NOMO-1 treated with dmso at 0.1 percent for 144 hours (cell line): ENCODE data around the gene GNPAT.

Experiments used
- DNase-seq: peaks from one replicate; lab custom pipeline; 2025; ENCODE audit not compliant: unreplicated experiment; lab: John Stamatoyannopoulos, UW

Gene GNPAT

DNA sequence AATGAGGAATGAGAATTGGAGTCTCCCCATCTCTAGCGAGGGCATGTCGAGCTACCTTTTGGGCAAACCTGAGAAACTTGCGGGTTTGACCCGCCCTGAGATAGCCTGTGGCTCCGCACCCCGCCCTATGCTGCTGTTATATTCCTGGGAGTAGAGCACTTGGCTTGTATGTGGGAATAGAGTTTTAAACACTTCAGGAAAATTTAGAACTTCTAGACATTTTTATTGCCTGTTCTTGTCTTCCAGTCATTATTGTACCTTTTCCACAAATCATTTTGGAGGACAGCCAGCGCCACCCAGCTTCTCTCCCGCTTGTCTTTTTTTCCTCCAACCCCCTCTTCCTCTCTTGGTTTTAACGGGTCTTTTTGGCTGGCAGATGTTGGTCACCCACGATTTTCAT, 738 bp downstream of the GNPAT start:
- peak; percentile 4 for DNase-seq

DNA sequence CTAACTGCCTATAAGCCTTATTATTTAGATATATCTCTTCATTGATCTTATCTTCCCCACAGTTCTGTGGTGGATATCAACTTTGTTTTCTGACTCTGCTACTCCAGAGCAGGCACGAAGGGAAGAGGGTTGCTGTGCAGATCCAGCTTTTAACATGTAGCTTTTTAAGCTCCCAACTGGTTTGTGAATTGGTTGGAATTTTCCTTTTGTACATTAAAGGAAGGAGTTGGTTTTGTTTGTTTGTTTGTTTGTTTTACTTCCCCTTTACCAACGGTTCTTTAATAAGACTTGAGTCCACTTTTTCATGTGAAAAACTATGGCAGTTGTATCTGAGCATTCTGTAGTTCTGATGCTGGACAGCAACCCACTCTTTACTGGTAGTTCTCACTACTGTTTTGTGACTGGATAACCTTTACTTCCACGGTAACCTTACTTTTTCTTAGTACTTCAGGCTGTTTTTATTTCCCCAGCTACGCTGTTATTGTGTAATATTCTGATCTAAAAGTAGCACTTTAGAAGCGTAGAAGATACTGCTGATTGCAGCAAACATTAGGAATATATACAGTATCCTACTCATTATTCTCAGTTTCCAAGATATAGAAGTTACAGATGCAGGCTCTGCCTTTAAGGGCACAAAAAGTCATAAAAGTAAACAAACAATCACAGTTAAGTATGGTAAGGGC, 1.6 kb downstream of the GNPAT start:
- no peak for DNase-seq

DNA sequence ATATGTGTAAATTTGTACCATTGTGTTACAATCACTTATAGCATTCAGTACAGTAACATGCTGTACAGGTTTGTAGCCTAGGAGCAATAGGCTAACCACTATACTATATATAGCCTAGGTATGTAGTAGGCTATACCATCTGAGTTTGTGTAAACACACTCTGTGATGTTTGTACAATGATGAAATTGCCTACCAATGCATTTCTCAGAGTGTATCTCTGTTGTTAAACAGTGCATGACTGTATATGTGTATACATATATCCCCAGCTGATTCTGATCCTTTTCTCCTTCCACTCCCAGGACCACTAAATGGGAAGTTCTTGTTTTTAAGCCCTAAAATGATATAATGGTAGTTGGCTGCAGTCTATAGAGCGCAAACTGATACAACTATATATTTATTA, 7.8 kb downstream of the GNPAT start:
- DNase-seq, result no peak

DNA sequence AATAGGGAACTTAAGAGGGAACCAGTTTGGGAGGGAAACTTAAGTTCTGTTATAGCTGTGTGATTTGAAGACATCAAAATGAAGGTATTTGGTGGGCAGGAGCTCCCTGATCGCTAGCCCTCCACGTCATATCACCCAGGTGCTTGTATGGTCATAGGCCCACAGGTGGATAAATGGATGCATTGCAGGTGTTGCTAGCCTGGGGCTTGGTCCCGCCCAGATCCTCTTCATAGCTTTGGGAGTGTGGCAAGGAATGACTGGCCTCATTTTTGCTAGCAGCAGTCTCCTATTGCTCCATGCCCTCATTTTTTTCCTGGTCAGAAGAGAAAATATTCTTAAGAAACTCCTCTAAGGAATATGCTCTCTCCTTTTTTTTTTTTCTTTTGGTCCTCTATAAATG, 11.3 kb downstream of the GNPAT start:
- DNase-seq, result no peak

DNA sequence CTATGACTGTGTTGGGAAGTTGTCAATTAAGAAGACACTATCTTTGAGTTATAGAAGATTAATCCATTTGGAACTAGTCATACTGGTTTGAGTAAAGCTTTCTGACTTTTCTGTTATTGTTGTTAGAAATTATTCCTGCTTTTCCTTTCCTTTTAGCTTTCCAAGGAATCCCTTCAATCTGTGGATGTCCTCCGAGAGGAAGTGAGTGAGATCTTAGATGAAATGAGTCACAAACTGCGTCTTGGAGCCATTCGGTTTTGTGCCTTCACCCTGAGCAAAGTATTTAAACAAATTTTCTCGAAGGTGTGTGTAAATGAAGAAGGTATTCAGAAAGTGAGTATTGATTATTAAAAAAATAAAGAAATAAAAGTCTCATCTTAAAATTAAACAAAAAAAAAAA, 19.3 kb downstream of the GNPAT start:
- DNase-seq, result no peak

DNA sequence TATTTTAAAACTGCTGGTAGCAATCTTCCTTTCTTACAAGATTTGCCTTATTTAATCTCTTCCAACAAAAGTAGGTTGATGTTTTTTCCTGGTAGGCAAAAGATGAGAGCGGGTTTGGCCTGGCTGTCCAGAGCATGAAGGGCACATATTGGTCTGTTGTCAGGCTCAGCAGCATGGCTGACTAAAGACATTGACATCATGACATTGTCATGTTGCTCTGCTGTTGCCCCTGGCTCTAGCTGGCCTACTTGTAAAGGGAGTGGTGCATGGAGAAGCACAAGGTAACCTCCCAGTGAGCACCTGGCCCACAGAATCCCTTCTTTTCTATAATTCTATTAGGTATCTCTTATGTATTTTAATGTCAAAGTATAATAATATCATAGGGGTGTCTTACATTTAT, 23.6 kb downstream of the GNPAT start:
- DNase-seq, result no peak

DNA sequence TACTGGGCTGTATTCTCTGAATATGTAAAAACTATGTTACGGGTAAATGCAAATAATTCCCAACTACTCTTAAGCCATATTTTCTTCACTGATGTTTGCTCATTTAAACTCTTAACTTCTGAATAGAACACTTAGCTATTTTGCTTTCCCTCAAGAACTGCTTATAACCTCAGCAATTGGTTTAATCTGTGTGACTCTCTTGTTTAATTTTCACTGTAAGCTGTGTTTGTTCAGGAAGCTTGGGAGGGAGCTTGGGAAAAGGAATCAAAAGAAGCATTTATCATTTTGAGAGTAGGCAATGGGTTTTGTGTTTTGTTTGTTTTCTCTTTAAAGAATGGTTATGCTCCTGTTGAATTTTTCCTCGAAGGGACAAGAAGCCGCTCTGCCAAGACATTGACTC, 24.4 kb downstream of the GNPAT start:
- DNase-seq, result no peak

DNA sequence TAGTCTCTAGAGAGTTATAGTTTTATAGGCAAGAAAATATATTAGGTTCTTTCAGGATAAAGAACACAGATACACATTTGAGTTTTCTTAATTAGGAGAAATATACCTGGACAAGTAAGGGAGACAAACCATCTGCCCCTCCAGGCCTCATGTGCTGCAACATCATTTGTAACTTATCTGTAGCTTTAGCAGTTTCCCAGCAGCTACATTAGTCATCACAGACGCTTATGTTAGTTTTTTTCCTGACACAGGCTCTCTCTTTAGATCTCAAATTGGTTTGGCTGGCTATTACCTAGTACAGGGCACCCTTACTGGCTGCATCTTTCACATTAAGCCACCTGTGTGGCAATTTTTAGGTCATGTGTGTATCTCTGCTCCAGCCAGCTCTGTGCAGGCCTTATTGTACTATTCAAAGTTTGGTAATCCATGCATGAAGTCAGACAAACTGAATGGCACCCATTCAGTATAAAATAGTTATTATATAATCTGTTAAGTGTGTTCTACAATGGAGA, 25.9 kb downstream of the GNPAT start:
- DNase-seq, result no peak

DNA sequence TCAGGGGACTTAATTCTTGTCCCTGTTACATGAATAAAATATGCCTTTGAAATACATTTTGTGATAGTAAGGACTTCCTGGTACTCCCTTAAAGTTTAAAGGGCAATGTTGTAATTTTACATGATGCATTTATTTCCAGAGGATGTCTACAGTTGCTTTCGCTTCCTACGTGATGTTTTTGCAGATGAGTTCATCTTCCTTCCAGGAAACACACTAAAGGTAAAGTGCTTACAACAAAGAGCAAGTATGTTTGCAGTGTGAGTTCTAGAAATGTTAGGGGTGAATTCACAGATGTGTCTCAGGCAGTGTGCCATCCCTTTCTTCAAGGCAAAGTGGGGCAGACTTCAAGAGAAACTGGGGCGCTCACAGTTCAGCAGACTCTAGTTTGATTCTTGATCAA, 31.2 kb downstream of the GNPAT start:
- no peak for DNase-seq

DNA sequence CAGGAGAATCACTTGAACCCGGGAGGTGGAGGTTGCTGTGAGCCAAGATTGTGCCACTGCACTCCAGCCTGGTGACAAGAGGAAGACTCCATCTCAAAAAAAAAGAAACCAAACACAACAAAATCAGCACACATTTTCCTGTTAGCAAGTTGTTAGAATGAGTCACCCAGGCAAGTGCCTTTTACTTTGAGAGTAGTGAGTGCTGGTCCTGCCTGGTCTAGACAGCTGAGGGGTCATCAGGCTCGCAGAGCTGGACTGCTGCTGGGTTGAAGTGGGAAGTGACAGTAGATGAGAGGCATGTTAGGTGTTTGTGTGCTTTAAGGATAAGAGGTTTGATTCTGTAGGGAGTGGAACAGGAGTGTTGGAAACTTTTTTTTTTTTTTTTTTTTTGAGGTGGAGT, 31.9 kb downstream of the GNPAT start:
- DNase-seq, result no peak

DNA sequence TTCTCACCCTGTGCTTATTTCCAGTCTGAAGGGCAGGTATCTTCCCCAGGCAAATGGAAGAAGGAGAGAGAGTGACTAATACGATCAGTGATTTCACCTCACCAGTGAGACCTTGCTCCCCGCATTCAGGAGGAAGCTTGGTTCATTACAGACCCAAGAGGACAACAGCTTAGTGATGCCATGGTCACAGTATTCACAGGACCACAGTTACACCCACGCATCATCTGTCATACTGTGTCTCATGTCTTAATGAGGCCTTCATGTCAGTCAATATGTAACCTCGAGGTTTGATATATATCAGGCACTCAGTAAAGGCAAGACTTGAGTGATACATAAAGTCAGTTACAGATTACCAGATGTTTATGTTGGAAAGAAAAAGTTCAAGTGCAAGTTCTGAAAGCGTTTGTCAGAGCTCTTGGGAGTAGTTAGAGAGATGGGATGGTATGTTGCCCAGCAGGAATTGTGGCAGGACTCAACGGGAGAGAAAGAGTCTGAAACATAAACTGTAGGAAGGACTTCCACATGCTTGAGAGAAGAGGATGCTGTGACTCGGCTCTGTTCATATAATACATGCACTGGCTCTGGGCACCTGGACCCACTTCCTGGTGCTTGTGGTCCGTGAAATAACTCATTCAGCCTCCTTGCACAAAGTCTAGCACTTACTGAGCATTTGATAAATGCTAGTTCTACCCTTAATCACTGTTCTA, 33.3 kb downstream of the GNPAT start:
- DNase-seq, result no peak

DNA sequence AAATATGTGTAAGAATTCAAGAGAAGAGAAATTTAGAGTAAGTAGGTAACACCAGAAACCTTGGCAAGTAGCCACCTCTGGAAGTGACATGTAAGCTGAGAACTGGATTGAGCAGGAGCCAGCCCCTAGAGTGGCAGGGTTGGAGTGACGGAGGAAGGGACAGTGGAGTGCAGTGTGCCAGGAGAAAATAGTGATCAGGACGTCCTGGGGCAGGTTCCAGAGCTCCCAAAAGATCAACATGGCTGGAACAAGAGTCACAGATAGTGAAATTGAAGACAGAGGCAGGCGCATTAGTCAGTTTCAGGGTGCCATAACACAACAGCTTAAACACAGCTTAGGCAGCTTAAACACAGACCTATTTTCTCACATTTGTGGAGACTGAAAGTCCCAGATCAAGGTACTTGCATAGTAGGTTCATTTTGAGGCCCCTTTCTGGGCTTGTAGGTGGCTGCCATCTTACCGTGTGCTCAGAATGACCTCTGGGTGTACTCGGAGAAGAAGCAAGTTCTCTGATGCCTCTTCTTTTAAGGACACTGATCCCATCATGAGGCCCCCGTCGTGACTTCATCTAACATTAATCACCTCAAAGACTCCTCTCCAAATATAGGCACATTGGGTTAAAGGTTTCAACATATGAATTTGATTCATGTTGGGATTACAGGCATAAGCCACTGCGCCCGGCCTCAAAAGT, 37.2 kb downstream of the GNPAT start:
- DNase-seq, result no peak

DNA sequence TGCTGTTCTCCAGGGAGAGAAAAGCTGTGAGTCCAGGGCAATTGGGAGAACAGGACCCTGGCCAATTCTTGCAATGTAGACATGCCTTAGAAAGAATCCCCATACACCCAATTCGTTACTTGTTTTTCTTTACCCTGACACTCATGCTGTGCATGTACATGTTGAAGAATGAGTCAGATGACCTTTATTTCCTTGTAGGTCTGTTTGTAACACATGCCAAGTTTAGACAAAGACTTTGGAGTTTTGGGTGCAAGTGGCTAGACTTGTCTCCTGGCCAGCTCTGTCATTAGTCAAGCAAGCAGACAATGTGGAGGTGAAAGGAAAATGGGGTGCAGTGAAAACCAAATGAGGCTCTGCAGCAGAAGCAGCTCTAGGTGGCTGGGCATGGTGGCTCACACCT, 38.1 kb downstream of the GNPAT start:
- no peak for DNase-seq

DNA sequence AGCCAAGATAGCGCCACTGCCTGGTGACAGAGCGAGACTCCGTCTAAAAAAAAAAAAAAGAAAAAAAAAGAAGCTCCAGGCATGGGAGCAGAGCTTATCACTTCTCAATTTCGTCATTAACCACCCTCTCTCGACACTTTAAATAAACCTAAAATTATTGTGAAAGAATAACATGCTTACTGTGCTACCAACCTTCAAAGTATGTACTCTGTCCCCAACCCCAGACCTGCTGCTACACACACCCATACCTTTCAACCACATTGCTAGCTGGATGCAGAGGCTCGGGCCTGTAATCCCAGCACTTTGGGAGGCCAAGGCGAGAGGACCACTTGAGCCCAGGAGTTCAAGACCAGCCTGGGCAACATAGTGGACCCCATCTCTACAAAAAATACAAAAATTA, 38.7 kb downstream of the GNPAT start:
- no peak for DNase-seq

DNA sequence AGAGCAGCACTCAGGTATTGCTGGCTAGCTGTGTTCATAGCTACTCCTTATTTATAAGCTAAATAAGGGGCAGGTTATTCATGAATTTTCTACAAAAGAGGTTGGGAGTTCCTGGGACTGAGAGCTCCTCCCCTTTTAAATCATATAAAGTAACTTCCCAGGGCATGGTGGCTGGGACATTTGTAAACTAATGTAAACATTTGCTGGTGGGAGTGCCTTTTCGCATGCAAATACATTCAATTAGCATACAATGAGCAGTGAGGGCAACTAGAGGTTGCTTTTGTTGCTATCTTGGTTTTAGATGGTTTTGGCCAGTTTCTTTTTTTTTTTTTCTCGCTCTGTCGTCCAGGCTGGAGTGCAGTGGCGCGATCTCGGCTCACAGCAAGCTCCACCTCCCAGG, 43.4 kb downstream of the GNPAT start:
- no peak for DNase-seq

DNA sequence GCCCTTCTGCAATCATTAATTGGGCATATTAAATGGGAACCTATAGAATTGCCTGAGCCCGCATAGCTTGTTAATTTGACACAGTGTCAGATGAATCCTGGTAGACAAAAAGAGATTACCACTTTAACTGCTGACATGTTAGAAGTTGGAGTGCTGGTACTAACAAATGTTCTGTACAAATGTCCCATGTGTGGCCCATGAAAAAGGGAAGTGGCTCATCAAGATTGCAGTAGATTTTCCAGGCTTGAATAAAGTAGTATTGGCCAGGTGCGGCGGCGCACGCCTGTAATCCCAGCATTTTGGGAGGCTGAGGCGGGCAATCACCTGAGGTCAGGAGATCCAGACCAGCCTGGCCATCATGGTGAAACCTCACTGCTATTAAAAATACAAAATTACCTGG, 45.6 kb downstream of the GNPAT start:
- DNase-seq, result no peak

DNA sequence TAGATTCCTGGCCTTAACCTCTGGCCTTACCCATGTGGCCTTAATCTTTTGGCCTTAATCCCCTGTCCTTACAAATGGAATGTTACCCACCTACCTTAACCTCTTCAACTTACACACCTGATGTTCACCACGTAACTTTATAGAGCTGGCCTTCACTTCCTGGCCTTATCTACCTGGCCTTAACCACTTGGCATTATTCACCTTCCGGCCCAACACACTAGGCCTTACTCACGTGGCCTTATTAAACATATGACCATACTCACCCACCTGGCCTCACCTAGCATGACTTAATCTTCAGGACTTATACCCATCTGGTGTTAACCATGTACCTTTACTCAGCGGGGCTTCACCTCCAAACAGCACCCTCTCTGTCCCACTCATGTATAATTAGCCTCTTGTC, 54.9 kb downstream of the GNPAT start:
- DNase-seq, result no peak

DNA sequence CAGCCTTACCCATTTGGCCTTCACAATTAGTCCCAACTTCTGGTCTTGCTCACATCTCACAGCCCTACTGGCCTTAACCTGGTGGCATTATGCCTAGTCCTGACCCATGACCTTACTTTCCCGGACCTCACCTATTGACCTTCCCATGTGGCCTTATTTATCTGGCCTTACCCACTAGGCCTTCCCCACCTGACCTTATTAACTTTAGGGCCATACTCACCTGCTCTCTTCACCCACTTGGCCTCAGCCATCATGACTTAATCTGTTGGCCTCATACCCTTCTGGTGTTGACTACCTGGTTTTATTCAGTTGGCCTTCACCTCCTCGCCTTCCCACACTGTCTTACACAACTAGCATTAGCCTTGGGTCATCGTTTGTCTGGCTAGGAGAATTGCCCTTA, 61.0 kb downstream of the GNPAT start:
- DNase-seq, result no peak

DNA sequence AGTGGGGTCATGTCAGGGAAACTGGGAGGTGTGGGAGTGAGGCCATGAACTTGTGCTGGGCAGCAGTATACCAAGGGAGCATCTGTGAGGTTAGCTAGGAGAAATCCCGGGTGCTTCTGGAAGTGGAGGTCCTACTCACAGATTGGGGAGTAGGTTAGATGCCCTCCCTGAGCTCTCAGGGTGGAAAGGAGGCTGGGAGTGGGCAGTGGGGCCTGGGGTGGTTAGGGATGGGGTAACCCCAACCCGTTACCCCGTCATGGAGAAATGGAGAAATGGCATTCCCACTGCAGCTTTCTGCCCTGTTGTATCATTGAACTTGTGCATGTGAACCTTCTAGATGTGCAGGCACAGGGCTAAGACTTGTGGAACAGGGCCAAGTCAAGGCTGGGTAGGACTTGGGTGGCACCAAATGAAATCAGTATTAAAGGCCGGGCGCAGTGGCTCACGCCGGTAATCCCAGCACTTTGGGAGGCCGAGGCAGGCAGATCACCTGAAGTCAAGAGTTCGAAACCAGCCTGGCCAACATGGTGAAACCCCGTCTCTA, 69.5 kb downstream of the GNPAT start:
- DNase-seq, result no peak

DNA sequence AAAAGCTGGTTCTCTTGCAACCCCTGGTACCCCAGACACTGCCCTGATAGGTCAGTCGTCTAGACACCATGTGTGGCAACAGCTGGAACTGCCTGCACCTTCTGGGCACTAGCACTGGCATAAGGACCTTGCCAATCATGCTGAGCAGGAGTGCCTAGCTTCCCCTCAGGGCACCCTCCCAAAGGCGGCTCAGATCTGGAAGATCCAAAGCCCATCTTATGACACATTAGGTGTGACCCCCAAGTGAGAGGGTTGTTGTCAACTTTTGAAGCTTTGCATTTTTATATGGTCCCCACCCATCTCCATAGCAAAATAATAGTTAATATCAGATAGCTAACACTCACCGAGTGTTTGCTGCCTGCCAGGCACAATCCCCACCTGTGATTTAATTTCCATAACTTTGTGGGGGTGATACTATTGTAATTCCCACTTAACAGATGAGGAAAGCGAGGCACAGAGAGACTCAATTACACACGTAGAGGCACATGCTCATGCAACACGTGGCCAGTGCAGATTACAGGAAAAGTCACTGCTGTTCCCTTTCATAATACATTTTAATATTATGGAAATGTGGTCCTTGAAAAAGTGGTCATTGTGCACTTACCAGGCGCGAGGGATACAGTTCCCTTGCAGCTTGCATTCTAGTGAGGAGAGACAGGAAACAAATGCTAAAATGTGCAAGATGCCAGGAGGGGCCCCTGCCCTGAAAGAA, 70.9 kb downstream of the GNPAT start:
- no peak for DNase-seq

DNA sequence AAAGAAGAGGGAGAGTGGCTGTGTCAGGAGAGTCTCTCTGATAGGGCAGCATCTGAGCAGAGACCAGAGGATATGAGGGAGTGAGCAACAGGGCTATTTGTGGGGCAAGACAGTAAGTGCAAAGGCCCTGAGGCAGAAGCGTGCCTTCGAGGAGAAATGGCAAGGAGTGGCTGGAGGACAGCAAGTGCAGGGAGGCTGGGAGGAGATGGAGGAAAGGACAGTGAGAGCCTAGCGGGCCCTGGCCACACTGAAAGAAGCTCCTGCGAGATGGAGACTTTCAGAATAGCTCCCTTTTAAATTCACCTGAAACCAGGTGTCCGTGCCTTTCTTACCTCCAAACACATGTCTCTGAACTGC, 71.4 kb downstream of the GNPAT start:
- no peak for DNase-seq
